Activated CD4-positive, alpha-beta T cell treated with anti-CD3 and anti-CD28 coated beads for 24 hours (primary cell): ENCODE data around the gene HOXA11.

ENCODE experiments used
- DNase-seq, 2 donors: peaks; one replicate each; pipeline ENCODE4 v3.0.0-alpha.2; 2020; ENCODE audit warnings: low read depth in 2 of 2

The HOXA11 gene

GRCh38 chr7:27192546-27193334 is 7.7 kb upstream of the HOXA11 start:
- DNase-seq = no peak

DNA sequence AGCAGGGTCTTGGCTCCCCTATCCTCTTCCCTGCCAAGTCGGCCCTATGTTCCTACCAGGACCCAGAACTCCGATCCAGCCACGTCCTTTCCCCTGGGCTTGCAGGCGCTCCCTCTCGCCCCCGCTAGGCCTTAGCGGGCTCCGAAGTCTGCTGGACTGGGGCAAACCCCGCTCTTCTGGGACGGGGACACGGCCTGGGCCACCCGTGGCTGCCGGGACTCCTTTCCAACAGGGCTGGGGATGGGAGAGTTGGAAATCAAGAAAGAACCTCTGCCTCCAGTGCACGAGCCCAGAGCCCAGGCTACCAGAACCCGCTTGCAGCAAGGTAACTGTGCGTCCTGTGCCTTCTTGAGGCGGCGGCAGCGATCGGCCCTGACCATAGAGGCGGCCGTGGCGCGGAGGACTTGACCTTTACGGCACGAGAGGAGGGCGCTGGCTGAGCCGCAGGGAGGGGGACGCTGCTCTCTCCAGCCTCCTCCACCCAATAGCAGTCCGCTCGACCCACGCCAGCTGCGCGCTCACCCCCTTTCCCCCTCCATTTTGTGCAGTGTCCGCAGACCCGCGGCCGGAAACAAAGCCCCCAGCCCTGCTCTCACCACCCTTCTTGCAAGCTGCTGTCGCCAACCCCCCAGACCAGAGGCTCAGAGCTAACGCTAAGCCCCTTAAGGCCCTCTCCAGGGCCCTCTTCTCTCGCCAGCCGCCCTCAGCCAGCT is 7.0 kb upstream of the HOXA11 start:
- DNase-seq = no peak

GRCh38 chr7:27191161-27191731 is 6.2 kb upstream of the HOXA11 start:
- DNase-seq = no peak

DNA sequence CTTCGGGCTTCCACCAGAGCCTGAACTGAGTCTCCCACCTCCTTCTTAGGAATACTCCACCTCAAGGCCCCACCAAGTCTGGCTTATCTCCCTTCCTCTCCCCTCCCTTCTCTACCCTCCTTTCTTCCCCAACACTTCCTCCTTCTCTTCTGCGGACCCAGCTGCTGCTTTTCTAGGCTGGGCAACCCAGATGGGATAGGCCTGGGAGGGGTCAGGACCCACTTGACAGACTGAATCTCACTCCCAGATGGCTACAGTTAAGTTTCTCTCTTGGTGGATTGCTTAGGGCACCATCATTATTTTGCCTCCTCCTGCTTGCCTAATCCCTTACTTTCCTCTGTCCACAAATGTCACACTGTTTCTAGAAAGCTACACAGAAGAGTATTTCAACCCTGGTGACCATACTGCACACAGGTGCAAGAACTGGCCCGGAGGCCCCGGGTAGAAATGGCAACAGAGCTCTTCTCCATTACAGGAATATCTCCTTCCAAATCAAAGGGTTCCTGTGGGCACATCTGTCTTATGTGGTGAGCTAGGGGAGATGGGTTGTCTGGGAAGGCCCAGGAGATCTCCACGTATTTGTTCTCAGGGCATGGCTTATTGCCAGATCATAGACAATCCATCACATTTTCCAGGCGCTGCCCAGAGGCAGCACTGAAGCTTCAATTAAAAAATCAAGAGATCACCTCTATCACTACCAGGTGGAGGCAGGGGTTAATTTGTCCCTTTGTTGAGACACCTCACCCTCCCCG is 5.1 kb upstream of the HOXA11 start:
- DNase-seq = no peak

- DNase-seq = no peak
Measured at GRCh38 chr7:27189295-27189996, 4.4 kb upstream of the HOXA11 start.

GRCh38 chr7:27188386-27189294 is 3.6 kb upstream of the HOXA11 start:
- DNase-seq = no peak

GRCh38 chr7:27187475-27188385 is 2.7 kb upstream of the HOXA11 start:
- DNase-seq = no peak

DNA sequence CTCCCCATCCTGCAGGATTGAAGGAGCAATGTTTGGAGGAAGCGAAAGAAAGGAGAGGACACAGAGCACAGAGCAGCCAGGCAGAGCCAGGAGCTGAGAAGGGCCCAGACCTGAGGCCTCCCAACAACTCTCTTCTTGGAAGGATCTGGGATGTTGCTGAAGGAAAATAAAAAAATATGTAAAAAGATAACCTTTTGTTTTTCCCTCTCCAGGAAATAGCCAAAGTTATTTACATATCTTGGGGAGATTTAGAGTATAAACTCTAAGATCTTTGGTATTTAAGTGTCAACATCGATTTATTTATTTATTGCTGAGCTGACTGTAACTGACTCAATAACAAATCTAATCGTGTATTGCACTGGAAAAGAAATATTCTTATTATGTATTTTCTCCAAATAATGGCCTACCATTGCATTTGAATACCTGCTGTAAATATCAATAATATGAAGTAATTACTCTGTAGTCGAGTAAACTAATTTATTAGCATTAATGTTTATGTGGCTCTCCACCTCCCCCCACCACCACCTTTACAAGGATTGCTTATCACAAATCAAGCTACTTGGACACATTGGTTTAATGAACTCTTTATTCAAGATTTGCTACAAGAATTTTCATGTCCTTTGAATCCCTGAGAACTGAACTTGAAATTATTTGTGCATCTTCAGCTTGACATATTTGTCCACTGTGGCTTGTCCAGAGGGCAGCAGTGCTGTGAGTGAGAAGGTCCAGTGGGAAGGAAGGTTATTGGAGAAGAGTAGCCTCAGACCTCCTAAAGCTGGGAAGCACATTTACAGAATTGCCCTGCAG is 1.8 kb upstream of the HOXA11 start:
- no peak for DNase-seq

DNA sequence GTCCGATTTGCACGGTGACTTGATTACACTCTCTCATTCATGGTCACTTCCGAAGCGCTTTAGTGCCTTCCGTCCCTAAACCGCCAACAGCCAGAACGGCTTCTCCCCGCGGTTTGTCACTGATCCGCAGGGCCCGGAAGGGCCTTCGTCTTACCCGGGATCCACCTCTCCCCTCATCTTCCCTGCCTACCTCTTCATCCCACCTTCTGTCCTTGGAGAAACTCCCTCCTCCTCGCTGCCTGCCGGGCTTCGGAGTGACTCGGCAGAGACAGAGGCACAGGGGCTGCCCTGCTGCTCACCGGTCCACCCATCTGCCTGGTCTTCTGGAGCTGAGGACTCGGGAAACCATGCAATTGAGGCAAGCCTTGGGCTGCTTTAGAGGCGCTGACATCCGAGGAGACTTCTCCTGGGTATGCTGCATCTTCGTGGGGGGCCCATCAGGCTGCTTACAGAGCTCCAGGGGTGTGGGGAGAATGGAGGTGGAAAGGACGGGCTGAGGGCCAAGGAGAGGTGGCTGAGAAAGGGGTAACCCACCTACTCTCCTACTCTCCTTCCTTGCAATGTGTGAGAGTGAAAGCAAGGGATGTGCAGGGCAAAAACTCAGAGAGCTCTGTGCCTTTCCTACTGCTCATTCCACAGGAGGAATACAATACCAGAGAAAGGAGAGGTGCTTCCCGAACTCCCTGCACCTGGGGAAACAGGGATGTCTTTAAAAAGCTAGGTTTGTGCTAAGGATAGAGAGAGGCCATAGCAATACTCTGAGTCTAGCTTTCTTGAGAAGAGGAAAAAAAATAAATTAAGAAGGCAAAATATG is 1.0 kb upstream of the HOXA11 start:
- no peak for DNase-seq

- no peak for DNase-seq
Measured at GRCh38 chr7:27184337-27185012, 557 bp downstream of the HOXA11 start.

GRCh38 chr7:27183682-27184336 is 1.2 kb downstream of the HOXA11 start:
- DNase-seq = no peak

- no peak for DNase-seq
Measured at GRCh38 chr7:27182861-27183681, 2.0 kb downstream of the HOXA11 start.

GRCh38 chr7:27182285-27182841 is 2.7 kb downstream of the HOXA11 start:
- no peak for DNase-seq

GRCh38 chr7:27181795-27182275 is 3.2 kb downstream of the HOXA11 start:
- no peak for DNase-seq
